ENCODE results near the gene VWC2.

Gene VWC2

GRCh38 chr7:49852619-49853462 lies 79.4 kb downstream of the VWC2 start:
- DNase-seq (ENCODE audit: low spot score): peak; percentile 63

- no peak for DNase-seq (ENCODE audit: low spot score)
Measured at GRCh38 chr7:49855281-49855980, 82.0 kb downstream of the VWC2 start.

- no peak for DNase-seq (ENCODE audit: low spot score)
Measured at GRCh38 chr7:49860293-49860692, 86.9 kb downstream of the VWC2 start.

GRCh38 chr7:49866076-49866735 lies 92.8 kb downstream of the VWC2 start:
- DNase-seq (ENCODE audit: low spot score): no peak

- DNase-seq (ENCODE audit: low spot score): no peak
Measured at GRCh38 chr7:49866910-49867309, 93.5 kb downstream of the VWC2 start.

- DNase-seq (ENCODE audit: low spot score): no peak
Measured at GRCh38 chr7:49873420-49873819, 100.0 kb downstream of the VWC2 start.

- no peak for DNase-seq (ENCODE audit: low spot score)
Measured at GRCh38 chr7:49875336-49875735, 101.9 kb downstream of the VWC2 start.

- DNase-seq (ENCODE audit: low spot score): no peak
Measured at GRCh38 chr7:49876202-49876601, 102.8 kb downstream of the VWC2 start.

- DNase-seq (ENCODE audit: low spot score): no peak
Measured at GRCh38 chr7:49878089-49878488, 104.7 kb downstream of the VWC2 start.

GRCh38 chr7:49878627-49879026 lies 105.2 kb downstream of the VWC2 start:
- DNase-seq (ENCODE audit: low spot score): no peak

- DNase-seq (ENCODE audit: low spot score): no peak
Measured at GRCh38 chr7:49883933-49884332, 110.5 kb downstream of the VWC2 start.

GRCh38 chr7:49885593-49886285 lies 112.3 kb downstream of the VWC2 start:
- no peak for DNase-seq (ENCODE audit: low spot score)

- no peak for DNase-seq (ENCODE audit: low spot score)
Measured at GRCh38 chr7:49892481-49892880, 119.0 kb downstream of the VWC2 start.

- DNase-seq (ENCODE audit: low spot score): no peak
Measured at GRCh38 chr7:49893131-49893530, 119.7 kb downstream of the VWC2 start.

GRCh38 chr7:49894543-49894942 lies 121.1 kb downstream of the VWC2 start:
- DNase-seq (ENCODE audit: low spot score): no peak

GRCh38 chr7:49911909-49912308 lies 138.5 kb downstream of the VWC2 start:
- DNase-seq (ENCODE audit: low spot score): no peak

GRCh38 chr7:49926720-49927119 lies 153.3 kb downstream of the VWC2 start:
- no peak for DNase-seq (ENCODE audit: low spot score)

GRCh38 chr7:49927631-49928030 lies 154.2 kb downstream of the VWC2 start:
- DNase-seq (ENCODE audit: low spot score): no peak

- no peak for DNase-seq (ENCODE audit: low spot score)
Measured at GRCh38 chr7:49928787-49929186, 155.3 kb downstream of the VWC2 start.

- no peak for DNase-seq (ENCODE audit: low spot score)
Measured at GRCh38 chr7:49931627-49932026, 158.2 kb downstream of the VWC2 start.

GRCh38 chr7:49937608-49938007 lies 164.2 kb downstream of the VWC2 start:
- no peak for DNase-seq (ENCODE audit: low spot score)
